Activated T-cell treated with anti-CD3 and anti-CD28 coated beads, Interleukin-2, amount 50 U/mL, for 24 hours (primary cell): ENCODE data around the gene TBCD.

Experiments used
- DNase-seq: peaks from one replicate; pipeline ENCODE4 v3.0.0-alpha.2; 2020
- H3K27ac Mint-ChIP-seq: 2 replicates; pipeline ENCODE4 v1.8.0; 2020; ENCODE audit warnings: mild to moderate bottlenecking, mixed read lengths
- H3K27me3 Mint-ChIP-seq: 2 replicates; pipeline ENCODE4 v1.8.0; 2020; ENCODE audit warnings: mixed read lengths
- H3K36me3 Mint-ChIP-seq: 2 replicates; pipeline ENCODE4 v1.8.0; 2020; ENCODE audit warnings: low read depth, mixed read lengths
- H3K4me1 Mint-ChIP-seq: 2 replicates; pipeline ENCODE4 v1.8.0; 2020; ENCODE audit warnings: low read depth, mixed read lengths
- H3K4me3 Mint-ChIP-seq: 2 replicates; pipeline ENCODE4 v1.8.0; 2020; ENCODE audit warnings: mild to moderate bottlenecking, moderate library complexity, mixed read lengths
- H3K9me3 Mint-ChIP-seq: 2 replicates; pipeline ENCODE4 v1.8.0; 2020; ENCODE audit warnings: mixed read lengths

TBCD gene

DNA sequence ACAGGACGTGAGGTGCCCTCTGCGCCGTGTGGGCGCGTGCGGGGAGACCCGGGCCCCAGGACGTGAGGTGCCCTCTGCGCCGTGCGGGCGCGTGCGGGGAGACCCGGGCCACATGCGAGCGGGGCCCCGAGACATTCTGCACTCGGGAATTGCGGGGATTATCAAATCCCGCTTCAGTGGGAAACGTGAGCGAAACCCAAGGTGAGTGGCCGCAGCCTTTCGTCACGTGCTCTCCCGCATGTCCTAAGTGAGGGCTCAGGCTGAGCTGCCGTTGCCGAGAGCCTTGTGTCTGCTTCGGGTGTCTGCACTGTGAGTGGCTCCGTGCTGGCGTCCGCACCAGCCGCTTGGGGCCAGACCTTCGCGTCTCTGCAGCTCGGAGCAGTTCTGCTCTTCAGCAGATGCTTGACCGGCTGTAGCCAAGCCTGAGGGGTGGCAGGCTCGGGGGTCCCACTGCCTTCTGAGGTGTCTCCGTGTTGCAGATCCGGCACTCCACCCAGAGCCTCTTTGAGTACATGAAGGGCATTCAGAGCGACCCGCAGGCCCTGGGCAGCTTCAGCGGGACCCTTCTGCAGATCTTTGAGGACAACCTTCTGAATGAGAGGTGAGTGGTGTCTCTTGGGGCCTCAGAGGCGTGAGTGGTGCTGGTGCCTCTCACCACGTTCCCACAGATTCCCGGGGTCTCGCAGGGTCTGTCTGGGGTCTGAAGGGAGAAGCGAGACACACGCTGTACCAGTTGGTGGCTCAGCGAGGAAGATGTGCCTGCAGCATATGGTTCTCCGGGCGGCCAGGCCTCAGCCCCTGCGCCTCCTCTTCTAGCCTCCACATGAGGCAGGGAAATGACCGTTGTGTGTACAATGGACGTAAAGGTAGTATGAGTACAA is 178.4 kb downstream of the TBCD start:
- Mint-ChIP-seq H3K9me3 (no peaks in the 10 kb centered on the region), H3K27ac (no peak overlapping the region), H3K4me1 (no peaks in the 10 kb centered on the region), H3K4me3 (no peak overlapping the region), H3K27me3 (no peaks in the 10 kb centered on the region), H3K36me3 (peaks cover 84% of the 10 kb centered on the region)
- peak; percentile 23 for DNase-seq

DNA sequence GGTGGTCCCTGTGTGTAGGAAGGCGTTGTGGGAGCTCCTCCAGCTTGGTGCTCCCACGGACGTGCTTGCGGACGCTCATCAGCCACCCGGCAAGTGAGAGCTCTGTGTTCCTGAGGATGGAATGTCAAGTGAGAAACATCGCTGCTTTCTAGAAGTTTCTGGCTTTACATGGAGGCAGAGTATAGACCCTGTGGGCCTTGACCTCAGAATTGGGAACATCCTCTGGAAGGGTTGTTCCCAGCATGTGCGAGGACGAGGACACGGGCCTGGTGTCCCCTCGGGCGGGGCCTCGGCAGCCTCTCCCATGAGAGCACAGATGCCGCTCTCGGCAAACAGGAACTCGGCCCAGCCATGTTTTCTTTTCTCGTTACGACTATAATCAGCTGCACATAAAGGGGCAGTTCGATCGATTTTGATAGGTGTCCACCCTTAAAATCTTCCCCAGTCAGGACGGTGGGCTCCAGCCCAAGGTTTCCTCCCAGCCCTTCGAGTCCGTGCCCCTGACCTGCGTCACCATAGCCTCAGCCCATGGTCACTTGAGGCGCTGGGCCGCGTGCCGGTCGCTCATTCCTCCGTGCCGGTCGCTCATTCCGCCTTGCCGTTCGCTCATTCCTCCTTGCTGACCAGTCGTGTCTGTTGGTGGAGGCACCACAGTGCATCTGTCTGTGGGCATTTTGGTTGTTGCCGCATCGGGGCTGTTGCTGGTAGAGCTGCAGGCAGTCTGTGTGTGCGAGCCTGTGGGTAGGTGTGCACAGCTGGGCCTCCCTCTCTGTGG is 179.2 kb downstream of the TBCD start:
- Mint-ChIP-seq H3K4me3 (no peak overlapping the region), H3K27ac (no peak overlapping the region), H3K36me3 (peaks cover 89% of the 10 kb centered on the region)

DNA sequence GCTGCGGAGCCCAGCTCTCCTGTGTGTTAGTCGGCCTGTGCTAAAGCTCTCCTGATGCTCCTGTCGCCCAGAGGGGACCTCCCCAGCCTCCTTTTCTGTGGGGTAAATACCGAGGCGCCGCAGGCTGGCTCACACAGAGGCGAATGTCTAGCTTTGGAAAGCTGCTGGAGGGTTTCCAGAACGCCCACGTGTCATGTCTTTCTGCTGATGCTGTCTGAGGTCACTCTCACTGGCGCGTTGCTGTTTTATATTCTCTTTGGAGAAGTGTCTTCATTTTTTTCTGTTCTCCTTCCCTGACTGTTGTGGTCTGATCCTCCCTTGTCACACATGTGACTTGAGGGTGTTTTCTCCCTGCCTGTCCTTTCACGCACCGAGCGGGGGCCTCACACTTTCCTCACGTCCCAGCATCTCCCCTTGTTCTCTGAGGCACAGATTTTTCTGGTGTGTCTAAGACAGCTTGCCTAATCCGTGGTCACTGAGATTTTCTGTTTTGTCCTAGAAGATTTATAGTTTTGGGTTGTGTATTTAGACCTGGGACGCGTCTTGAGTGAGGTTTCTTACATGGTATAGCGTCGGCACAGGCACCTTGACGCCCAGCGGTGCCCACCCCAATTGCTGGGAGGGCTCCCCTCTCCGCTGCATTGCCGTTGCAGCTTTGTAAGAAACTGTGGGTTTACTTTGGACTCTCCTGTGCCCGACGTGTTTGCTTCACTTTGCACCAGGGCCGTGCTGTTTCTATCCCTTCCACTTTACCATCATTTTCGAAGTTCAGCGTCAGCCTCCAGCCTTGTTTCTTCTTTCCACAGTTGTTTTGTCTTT is 180.0 kb downstream of the TBCD start:
- DNase-seq, result peak; percentile 18
- Mint-ChIP-seq H3K27ac (peak overlapping the region; percentile 23), H3K27me3 (no peaks in the 10 kb centered on the region), H3K4me1 (no peaks in the 10 kb centered on the region), H3K36me3 (peaks cover 89% of the 10 kb centered on the region), H3K9me3 (no peaks in the 10 kb centered on the region), H3K4me3 (no peak overlapping the region)

More for the DNA sequence above, 179.2 kb downstream of the TBCD start:
- Mint-ChIP-seq H3K27me3 (no peaks in the 10 kb centered on the region), H3K4me1 (no peaks in the 10 kb centered on the region), H3K9me3 (no peaks in the 10 kb centered on the region)
- peak; percentile 22 for DNase-seq

DNA sequence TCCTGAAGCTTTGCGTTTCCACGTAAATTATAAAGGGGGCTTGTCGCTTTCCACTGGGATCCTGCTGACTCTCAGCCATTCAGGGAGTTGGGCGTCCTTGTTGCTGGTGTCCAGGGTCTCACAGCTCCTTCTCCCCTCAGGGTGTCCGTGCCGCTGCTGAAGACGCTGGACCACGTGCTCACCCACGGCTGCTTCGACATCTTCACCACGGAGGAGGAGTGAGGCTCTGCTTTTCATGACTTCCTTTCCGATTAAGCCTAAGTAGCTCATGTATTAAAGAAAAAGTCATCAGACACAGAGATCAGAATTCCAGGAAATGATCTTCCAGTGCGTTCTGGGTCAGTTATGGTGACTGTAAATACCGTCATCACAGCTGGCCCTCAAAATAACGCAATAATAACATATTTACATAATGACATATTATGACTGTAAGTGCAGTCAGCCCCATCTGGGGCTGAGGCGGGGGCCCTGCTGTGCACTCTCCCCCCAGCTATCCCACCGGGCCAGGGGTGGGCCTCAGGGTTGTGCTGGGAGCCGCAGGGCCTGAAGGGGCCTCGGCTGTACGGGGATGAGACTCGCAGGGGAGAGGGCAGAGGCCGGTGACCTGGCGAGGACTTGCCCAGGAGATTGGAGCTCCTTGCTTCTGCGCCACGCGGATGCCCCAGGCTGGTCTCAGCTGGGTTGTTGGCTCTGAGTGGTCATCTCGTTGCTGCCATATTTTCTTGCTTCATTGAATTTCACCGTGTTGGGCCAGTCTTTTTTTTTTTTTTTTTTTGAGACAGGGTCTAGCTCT is 180.8 kb downstream of the TBCD start:
- Mint-ChIP-seq H3K9me3 (no peaks in the 10 kb centered on the region), H3K4me3 (no peak overlapping the region), H3K27ac (no peak overlapping the region), H3K36me3 (peaks cover 89% of the 10 kb centered on the region), H3K4me1 (no peaks in the 10 kb centered on the region), H3K27me3 (no peaks in the 10 kb centered on the region)
- peak; percentile 22 for DNase-seq

DNA sequence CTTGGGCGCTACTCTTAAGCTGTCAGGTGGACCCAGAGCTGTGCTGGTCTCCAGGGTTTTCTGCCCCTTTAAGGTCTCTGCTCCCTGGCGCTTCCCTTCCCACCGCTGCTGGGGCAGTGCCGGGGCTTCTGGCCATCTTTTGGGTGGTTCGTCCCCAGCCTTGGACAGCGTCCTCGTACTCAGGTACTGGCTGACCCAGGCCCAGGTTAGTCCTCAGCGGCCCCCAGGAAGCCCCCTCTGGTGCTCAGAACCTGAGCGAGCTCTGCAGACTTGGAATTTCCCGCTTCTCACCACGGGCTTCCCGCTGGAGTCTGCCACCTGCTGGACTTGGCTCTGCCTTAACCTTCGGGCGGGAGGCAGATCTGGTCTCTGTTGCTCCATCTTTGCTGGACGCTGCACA is 182.0 kb downstream of the TBCD start:
- DNase-seq, result peak; percentile 23
- Mint-ChIP-seq H3K27ac (no peak overlapping the region), H3K36me3 (peaks cover 91% of the 10 kb centered on the region)

DNA sequence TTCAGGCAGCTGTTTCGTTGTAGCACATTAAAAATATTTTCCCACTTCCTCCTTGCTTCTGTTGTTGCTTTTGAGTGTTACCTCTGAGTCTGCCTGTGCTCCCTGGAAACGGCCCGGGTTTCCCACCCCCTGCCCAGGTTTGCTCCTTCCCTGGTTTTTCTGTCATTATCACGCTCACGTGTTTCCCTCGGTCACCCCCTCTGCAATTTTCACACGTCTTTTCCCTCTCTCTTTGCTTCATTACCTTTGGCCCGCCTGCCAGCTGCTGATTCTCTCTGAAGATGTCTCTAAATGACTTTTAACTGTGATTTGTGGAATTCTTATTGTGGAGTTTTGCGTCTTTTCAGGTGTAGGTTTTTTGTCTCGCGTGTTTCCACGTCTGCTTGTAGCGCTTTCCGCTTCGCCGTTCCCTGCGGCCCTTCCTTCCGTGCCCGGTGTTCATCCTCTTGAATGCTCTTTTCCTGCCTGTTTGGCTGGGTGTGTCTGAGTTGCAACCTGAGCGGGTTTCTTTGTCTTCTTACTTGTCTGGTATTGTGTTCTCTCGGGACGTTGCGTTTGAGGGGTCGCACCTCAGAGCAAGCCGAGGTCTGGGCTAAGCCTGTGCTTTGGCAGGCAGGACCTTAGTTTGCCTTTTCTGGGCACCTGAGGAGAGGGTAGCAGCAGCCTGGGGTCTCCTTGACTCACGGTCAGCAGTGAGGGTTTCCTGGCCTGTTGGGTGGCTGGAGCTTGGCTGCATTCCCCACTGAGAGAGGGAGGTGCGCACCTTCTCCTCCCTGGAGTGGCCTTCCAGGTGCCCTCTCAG is 184.3 kb downstream of the TBCD start:
- Mint-ChIP-seq H3K36me3 (peaks cover 91% of the 10 kb centered on the region), H3K9me3 (no peaks in the 10 kb centered on the region), H3K27me3 (no peaks in the 10 kb centered on the region), H3K4me1 (no peaks in the 10 kb centered on the region), H3K27ac (peak overlapping the region; percentile 10), H3K4me3 (no peak overlapping the region)
- DNase-seq, result peak; percentile 21

More for the DNA sequence above, 182.0 kb downstream of the TBCD start:
- Mint-ChIP-seq H3K9me3 (no peaks in the 10 kb centered on the region), H3K4me1 (no peaks in the 10 kb centered on the region), H3K27me3 (no peaks in the 10 kb centered on the region), H3K4me3 (no peak overlapping the region)

DNA sequence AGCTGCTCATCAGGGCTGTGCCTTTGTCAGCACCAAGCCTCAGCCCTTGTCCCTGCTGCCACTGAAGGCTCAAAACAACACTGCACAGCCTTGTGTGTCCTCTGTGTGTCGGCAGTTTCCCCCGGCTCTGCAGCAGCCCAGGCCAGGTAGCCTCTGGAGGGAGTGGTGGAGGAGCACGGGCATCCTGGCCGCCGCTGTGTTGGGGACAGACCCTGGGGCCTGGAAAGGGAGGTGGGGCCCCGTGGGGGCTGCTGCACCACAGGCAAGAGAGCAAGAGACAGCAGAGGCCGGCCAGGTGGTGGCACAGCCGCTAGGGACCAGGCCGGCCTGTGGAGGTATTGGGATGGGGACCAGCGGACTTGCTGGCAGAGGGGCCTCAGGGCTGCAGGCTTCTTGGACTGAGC is 184.9 kb downstream of the TBCD start:
- peak; percentile 26 for DNase-seq
- Mint-ChIP-seq H3K9me3 (no peaks in the 10 kb centered on the region), H3K4me1 (no peaks in the 10 kb centered on the region), H3K4me3 (no peak overlapping the region), H3K36me3 (peaks cover 91% of the 10 kb centered on the region), H3K27me3 (no peaks in the 10 kb centered on the region), H3K27ac (peak overlapping the region; percentile 10)

DNA sequence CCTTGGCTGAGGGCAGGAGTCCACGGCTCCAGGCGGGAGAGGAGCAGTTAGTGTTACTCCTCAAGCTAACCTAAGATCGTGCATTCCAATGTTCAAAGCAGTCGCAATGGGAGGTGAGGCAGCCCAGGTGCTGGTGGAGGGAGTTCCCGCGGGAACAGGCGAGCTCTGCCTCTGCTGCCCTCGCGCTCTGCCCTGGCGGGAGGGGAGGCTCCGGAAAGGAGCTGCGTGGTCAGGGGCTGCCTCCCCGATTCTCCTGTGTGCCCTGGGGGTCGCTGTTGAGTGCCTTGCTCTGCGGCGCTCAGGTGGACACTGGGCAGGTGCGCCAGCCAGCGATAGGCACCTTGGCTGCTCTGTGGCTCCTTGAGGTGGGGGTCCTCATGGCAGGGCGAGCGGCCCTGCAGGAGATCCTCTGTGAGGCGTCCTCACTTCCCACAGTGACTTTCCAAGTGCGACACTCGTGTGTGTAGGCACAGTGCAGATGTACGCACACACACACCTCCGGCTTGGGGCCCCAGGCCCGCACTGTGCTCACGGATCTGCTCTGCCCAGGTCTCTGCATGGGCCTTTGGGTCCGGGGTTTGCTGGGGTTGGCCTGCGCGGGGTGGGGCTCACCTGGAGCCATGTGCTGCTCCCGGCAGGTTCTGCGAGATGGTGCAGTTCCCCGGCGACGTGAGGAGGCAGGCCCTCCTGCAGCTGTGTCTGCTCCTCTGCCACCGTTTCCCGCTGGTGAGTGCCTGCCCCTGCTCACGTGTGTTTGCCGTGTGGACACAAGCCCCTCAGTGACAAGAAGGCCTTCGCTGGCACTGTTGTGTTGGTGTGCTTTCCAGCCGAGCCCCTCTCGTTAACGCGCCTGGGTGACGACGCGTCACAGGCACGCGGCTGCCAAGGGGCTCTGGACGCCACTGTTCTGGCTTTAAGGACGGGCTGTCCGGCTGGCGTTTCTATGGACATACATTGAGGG is 185.8 kb downstream of the TBCD start:
- Mint-ChIP-seq H3K36me3 (peaks cover 91% of the 10 kb centered on the region), H3K4me3 (no peak overlapping the region), H3K9me3 (peaks cover 2% of the 10 kb centered on the region), H3K27me3 (no peaks in the 10 kb centered on the region), H3K27ac (no peak overlapping the region), H3K4me1 (no peaks in the 10 kb centered on the region)
- peak; percentile 21 for DNase-seq

DNA sequence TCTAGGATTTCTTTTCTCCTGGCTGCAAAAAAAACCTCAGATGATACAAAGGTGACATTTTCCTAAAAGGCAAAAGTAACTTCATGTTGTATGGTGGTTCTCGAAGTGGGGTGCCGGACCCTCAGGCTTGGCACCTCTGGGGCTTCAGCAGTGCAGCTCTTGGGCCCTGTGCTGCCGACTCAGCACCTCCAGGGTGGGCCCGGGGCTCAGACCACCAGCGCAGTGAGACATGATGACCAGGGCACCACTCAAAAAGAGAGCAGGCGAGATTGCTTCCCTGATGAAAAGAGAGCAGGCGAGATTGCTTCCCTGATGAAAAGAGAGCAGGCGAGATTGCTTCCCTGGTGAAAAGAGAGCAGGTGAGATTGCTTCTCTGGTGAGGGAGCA is 186.6 kb downstream of the TBCD start:
- H3K4me1 Mint-ChIP-seq, result no peaks in the 10 kb centered on the region
- no peak overlapping the region for H3K27ac Mint-ChIP-seq
- peaks cover 2% of the 10 kb centered on the region for H3K9me3 Mint-ChIP-seq
- no peak overlapping the region for H3K4me3 Mint-ChIP-seq
- H3K27me3 Mint-ChIP-seq, result no peaks in the 10 kb centered on the region
- no peak for DNase-seq
- peaks cover 91% of the 10 kb centered on the region for H3K36me3 Mint-ChIP-seq

DNA sequence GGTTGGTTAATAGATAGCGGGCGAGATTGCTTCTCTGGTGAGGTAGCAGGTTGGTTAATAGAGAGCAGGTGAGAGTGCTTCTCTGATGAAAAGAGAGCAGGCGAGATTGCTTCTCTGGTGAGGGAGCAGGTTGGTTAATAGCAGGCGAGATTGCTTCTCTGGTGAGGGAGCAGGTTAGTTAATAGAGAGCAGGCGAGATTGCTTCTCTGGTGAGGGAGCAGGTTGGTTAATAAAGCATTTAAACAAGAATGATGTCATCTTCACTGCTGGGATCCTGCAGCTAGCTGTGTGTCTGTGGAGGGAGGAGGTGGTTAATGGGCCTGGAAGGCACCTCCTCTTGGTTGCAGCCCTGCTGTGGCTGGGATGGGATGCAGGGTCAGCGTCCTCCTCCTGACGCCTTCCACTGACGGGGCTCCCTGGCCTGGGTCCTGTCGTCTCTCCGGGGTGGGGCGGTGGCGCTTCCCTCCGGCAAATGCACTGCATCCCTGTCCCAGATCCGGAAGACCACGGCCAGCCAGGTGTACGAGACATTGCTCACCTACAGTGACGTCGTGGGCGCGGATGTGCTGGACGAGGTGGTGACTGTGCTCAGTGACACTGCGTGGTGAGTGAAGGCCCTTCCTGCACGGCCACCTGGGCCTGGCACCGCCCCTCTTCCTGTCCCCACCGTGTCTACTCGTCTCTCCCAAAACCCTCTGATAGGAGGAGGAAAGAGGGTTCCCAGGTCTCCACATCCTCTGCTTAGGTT is 187.2 kb downstream of the TBCD start:
- Mint-ChIP-seq H3K27ac (no peak overlapping the region), H3K9me3 (peaks cover 6% of the 10 kb centered on the region), H3K4me1 (no peaks in the 10 kb centered on the region), H3K36me3 (peaks cover 93% of the 10 kb centered on the region), H3K27me3 (no peaks in the 10 kb centered on the region), H3K4me3 (no peak overlapping the region)
- peak; percentile 9 for DNase-seq

DNA sequence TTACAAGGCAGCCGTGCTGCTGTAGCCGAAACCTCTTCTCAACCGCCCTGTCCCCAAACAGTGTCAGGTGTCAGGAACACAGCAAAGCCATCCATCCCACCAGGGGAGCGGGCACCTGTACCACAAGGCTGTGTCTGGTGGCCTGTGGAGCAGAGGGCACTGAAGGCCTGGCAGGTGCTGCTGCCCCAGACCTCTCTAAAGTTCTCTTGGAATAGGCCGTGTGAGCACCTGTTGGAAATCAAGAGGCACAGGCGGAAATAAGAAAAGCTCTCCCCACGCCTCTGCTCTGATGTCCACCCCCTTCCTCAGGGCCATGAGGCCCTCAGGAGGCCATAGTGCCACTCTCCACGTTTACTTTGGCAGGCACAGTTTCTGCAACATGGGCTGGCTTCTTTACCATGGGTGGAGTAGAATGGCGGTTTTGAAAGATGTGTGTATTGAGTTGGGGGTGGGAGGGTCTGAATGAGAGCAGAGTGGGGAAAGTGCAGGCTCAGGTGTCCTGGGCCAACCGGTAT is 187.8 kb downstream of the TBCD start:
- H3K4me3 Mint-ChIP-seq, result no peak overlapping the region
- no peaks in the 10 kb centered on the region for H3K4me1 Mint-ChIP-seq
- DNase-seq, result peak; percentile 24
- H3K36me3 Mint-ChIP-seq, result peaks cover 97% of the 10 kb centered on the region
- peaks cover 11% of the 10 kb centered on the region for H3K9me3 Mint-ChIP-seq
- no peak overlapping the region for H3K27ac Mint-ChIP-seq
- no peaks in the 10 kb centered on the region for H3K27me3 Mint-ChIP-seq
